Mammary epithelial cell (primary cell): ENCODE results near the gene PDZK1IP1.

ENCODE experiments used
- EZH2 ChIP-seq: IDR thresholded peaks from 2 replicates; pipeline ENCODE4 v1.6.1; 2012; ENCODE audit warnings: low read length, inconsistent platforms, borderline replicate concordance
- TF ChIP-seq, protein P1 (sequence below), 2 donors: IDR thresholded peaks in 1 of 2; conservative IDR thresholded peaks in 1 of 2; 2 replicates each; pipeline ENCODE4 v1.5.1; 2011 to 2012; ENCODE audit warnings: inconsistent platforms in 2 of 2, low read length in 2 of 2, mild to moderate bottlenecking in 2 of 2, control low read depth in 1 of 2, low read depth in 1 of 2; ENCODE audit not compliant: insufficient read depth in 1 of 2; ENCODE audit errors: extremely low read depth in 1 of 2

DNA sequence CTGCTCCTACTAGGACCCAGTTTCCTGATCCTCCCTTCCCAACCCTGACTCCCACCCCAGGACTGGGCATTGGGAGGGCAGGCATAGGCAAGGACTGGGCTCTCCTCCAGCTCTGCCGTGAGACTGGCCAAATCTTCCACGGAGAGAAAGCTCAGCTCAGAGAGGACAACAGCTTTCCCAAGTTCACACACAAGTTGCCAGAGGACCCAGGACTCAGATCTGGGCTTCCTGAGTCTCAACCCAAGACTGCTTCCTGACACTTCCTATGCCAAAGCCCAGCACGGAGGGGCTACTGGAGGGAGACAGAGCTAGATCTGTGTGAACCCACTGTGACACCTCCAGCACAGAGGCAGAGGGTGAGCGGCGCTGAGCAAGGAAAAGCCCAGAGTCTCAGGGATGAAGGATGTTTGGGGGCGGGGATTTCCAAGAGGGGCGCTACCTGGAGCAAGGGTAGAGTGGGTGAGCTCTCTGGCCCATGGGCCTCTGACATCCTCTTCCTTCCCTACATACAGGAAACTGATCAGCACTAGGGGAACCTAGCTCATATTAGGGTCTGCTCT is 7.1 kb downstream of the PDZK1IP1 start:
- TF ChIP-seq, protein P1, sequence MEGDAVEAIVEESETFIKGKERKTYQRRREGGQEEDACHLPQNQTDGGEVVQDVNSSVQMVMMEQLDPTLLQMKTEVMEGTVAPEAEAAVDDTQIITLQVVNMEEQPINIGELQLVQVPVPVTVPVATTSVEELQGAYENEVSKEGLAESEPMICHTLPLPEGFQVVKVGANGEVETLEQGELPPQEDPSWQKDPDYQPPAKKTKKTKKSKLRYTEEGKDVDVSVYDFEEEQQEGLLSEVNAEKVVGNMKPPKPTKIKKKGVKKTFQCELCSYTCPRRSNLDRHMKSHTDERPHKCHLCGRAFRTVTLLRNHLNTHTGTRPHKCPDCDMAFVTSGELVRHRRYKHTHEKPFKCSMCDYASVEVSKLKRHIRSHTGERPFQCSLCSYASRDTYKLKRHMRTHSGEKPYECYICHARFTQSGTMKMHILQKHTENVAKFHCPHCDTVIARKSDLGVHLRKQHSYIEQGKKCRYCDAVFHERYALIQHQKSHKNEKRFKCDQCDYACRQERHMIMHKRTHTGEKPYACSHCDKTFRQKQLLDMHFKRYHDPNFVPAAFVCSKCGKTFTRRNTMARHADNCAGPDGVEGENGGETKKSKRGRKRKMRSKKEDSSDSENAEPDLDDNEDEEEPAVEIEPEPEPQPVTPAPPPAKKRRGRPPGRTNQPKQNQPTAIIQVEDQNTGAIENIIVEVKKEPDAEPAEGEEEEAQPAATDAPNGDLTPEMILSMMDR (conservative IDR thresholded peaks at IDR 0.05 in 1 of 2, IDR thresholded peaks at IDR 0.05 in 1 of 2; ENCODE audit: extremely low read depth in 1 of 2, insufficient read depth in 1 of 2, low read depth in 1 of 2, low read length in 2 of 2), result no peak
- TF ChIP-seq EZH2, result no peak
